ENCODE data around the gene ITGB6. TPM values are rescaled to one million over a fixed set of nuclear protein-coding genes. Genes with fewer than 3 reads are reported as not detected.

Gene ITGB6
- total RNA-seq, 2 donors from 2014 or later = 0.24 TPM; not detected in 1

DNA sequence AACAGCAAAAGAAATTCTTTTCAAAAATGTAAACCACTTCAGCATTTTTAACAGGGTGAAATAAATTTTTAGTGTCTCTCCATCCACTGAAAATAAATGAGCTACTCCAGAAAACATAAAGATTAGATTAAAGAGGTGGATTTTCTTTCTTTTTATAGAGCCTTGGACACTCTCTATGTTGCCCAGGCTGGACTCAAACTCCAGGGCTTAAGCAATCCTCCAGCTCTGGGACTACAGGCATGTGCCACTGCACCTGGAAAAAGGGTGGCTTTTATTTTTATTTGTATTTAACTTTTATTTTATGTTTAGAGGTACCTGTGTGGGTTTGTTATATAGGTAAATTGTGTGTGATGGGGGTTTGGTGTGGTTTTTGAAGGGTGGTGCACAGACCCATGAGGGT lies 19.9 kb downstream of the ITGB6 start:
- Mint-ChIP-seq H3K4me1 (peaks cover 13% of the 10 kb centered on the region), H3K27ac (no peak overlapping the region)

DNA sequence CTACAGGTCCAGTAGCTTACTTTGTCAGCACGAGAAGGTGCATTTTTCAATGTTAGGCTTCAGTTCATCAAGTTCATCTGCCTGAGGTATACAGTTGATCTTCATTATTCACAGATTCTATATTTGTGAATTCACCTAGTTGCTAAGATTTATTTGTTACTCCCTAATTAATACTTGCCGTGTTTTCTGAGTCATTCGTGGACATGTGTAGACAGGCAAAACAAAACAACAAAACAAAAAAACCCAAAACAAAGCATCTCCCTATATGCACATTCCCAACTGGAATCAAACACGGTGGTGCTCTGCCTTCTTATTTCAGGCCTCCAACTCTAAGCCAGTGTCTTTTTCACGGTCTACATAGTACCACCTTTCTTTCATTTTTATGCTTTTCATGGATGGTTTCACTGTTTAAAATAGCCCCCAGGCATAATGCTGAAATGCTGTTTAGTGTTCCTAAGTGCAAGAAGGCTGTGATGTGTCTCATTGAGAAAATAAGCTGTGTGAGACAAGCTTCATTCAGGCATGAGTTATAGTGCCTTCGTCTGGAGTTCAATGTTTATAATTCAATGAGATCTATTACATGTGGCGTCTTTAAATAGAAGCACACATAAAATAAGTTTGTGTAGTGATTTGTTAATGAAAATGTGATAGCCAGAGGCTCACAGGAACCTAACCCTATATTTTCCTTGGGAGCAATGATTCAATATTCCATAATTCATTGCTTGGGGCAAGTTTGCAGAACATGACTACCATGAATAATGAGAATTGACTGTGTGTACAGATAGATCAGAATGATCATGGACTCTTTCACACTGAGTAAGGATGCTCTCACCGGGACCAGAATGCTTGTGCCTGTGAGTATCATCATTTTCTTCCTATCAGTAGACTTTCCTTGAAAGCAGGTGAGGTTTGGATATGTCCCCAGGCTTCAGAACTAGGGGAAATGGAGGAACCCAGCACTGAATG lies 24.6 kb downstream of the ITGB6 start:
- Histone ChIP-seq H3K4me1 (ENCODE audit: control insufficient read depth, insufficient read depth, low read length) (peaks cover 7% of the 10 kb centered on the region), H3K4me3 (ENCODE audit: low read length) (no peak overlapping the region), H3K27ac (ENCODE audit: low read depth, low read length) (no peak overlapping the region), H3K27me3 (ENCODE audit: control insufficient read depth, insufficient read depth, low read length, poor library complexity, severe bottlenecking) (no peaks in the 10 kb centered on the region), H3K9ac (ENCODE audit: extremely low read depth, low read length, poor library complexity, severe bottlenecking) (no peak overlapping the region), H3K9me3 (ENCODE audit: control insufficient read depth, low read length) (no peaks in the 10 kb centered on the region), H3K36me3 (ENCODE audit: control insufficient read depth, insufficient read depth, low read length) (no peaks in the 10 kb centered on the region)
- DNase-seq = no peak
- WGBS, 2 experiments (ENCODE audit: insufficient coverage in 1 of 2, insufficient read length in 1 of 2) = 91 to 94% methylated on average over 7 to 8 of the region's 8 CpGs
- H3K4me1 Mint-ChIP-seq = peaks cover 14% of the 10 kb centered on the region
- no peaks in the 10 kb centered on the region for H3K36me3 Mint-ChIP-seq (ENCODE audit: low read depth)
- no peaks in the 10 kb centered on the region for H3K9me3 Mint-ChIP-seq
- no peaks in the 10 kb centered on the region for H3K27me3 Mint-ChIP-seq (ENCODE audit: insufficient read depth)
- no peak overlapping the region for H3K4me3 Mint-ChIP-seq
- TF ChIP-seq, protein P1, sequence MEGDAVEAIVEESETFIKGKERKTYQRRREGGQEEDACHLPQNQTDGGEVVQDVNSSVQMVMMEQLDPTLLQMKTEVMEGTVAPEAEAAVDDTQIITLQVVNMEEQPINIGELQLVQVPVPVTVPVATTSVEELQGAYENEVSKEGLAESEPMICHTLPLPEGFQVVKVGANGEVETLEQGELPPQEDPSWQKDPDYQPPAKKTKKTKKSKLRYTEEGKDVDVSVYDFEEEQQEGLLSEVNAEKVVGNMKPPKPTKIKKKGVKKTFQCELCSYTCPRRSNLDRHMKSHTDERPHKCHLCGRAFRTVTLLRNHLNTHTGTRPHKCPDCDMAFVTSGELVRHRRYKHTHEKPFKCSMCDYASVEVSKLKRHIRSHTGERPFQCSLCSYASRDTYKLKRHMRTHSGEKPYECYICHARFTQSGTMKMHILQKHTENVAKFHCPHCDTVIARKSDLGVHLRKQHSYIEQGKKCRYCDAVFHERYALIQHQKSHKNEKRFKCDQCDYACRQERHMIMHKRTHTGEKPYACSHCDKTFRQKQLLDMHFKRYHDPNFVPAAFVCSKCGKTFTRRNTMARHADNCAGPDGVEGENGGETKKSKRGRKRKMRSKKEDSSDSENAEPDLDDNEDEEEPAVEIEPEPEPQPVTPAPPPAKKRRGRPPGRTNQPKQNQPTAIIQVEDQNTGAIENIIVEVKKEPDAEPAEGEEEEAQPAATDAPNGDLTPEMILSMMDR (conservative IDR thresholded peaks at IDR 0.05) = no peak
- no peak overlapping the region for H3K27ac Mint-ChIP-seq

More for the DNA sequence above, 19.9 kb downstream of the ITGB6 start:
- DNase-seq = no peak
- no peaks in the 10 kb centered on the region for H3K36me3 Mint-ChIP-seq (ENCODE audit: low read depth)
- Histone ChIP-seq H3K4me3 (ENCODE audit: low read length) (no peak overlapping the region), H3K4me1 (ENCODE audit: control insufficient read depth, insufficient read depth, low read length) (no peaks in the 10 kb centered on the region), H3K9me3 (ENCODE audit: control insufficient read depth, low read length) (no peaks in the 10 kb centered on the region), H3K27ac (ENCODE audit: low read depth, low read length) (no peak overlapping the region), H3K27me3 (ENCODE audit: control insufficient read depth, insufficient read depth, low read length, poor library complexity, severe bottlenecking) (no peaks in the 10 kb centered on the region), H3K9ac (ENCODE audit: extremely low read depth, low read length, poor library complexity, severe bottlenecking) (no peak overlapping the region), H3K36me3 (ENCODE audit: control insufficient read depth, insufficient read depth, low read length) (no peaks in the 10 kb centered on the region)
- H3K4me3 Mint-ChIP-seq = no peak overlapping the region
- H3K27me3 Mint-ChIP-seq (ENCODE audit: insufficient read depth) = peaks cover 7% of the 10 kb centered on the region
- peaks cover 23% of the 10 kb centered on the region for H3K9me3 Mint-ChIP-seq
- TF ChIP-seq, protein P1 (conservative IDR thresholded peaks at IDR 0.05) = no peak

DNA sequence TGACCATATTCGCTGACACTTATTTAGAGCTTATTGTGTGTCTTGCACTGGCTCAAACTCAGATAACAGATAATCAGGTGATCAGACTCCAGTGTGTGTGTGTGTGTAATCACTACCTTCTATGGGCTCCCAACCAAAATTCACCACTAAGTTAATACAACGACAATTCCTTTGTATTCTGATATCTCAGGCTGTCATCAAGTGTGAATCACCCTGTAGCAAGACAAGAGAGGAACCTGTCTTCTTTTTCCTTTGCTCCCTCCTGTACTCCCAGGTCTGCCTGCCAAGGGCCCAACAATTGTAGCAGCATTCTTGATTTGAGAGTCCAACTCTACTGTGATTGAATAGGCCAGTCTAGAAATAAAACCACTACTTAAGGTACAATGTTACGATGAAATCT lies 25.8 kb downstream of the ITGB6 start:
- H3K9me3 Mint-ChIP-seq = no peaks in the 10 kb centered on the region
- TF ChIP-seq, protein P1 (conservative IDR thresholded peaks at IDR 0.05) = no peak
- Histone ChIP-seq H3K9ac (ENCODE audit: extremely low read depth, low read length, poor library complexity, severe bottlenecking) (no peak overlapping the region), H3K9me3 (ENCODE audit: control insufficient read depth, low read length) (no peaks in the 10 kb centered on the region), H3K27ac (ENCODE audit: low read depth, low read length) (no peak overlapping the region), H3K36me3 (ENCODE audit: control insufficient read depth, insufficient read depth, low read length) (no peaks in the 10 kb centered on the region), H3K27me3 (ENCODE audit: control insufficient read depth, insufficient read depth, low read length, poor library complexity, severe bottlenecking) (no peaks in the 10 kb centered on the region), H3K4me1 (ENCODE audit: control insufficient read depth, insufficient read depth, low read length) (peaks cover 11% of the 10 kb centered on the region), H3K4me3 (ENCODE audit: low read length) (peak overlapping the region; percentile 44)
- no peaks in the 10 kb centered on the region for H3K36me3 Mint-ChIP-seq (ENCODE audit: low read depth)
- WGBS, 2 experiments (ENCODE audit: insufficient coverage in 1 of 2, insufficient read length in 1 of 2) = 85 to 94% methylated on average over 3 of the region's 3 CpGs
- no peak overlapping the region for H3K4me3 Mint-ChIP-seq
- H3K27ac Mint-ChIP-seq = no peak overlapping the region
- no peaks in the 10 kb centered on the region for H3K27me3 Mint-ChIP-seq (ENCODE audit: insufficient read depth)
- H3K4me1 Mint-ChIP-seq = peaks cover 17% of the 10 kb centered on the region
- no peak for DNase-seq
